ENCODE results near the gene ABCB9. TPM values are rescaled to one million over a fixed set of nuclear protein-coding genes. Genes with fewer than 3 reads are reported as not detected.

The ABCB9 gene
- total and polyA plus RNA-seq, 4 donors: 2.7 to 7.5 (median 4.8) TPM

- Histone ChIP-seq H3K27ac (ENCODE audit: low read depth in 1 of 2, low read length in 1 of 2) (no peak overlapping the region), H3K4me1 (ENCODE audit: control insufficient read depth in 5 of 5, insufficient read depth in 5 of 5, low read length in 5 of 5) (peaks cover 0 to 16% (median 5%) of the 10 kb centered on the region in 5 donors), H3K9ac (ENCODE audit: insufficient read depth in 1 of 2, low read length in 2 of 2) (no peak overlapping the region), H3K36me3 (ENCODE audit: control insufficient read depth in 4 of 4, insufficient read depth in 4 of 4, low read length in 4 of 4) (peaks cover 0 to 7% (median 0%) of the 10 kb centered on the region in 4 donors), H3K27me3 (ENCODE audit: control insufficient read depth in 3 of 3, insufficient read depth in 3 of 3, low read length in 2 of 3) (no peaks in the 10 kb centered on the region), H3K9me3 (ENCODE audit: control insufficient read depth in 4 of 4, insufficient read depth in 3 of 4, low read length in 3 of 4) (no peaks in the 10 kb centered on the region), H3K4me3 (no peak overlapping the region)
- no peak for TF ChIP-seq CTCF (IDR thresholded peaks at IDR 0.05; ENCODE audit: control extremely low read depth, extremely low read depth)
- no peak for DNase-seq
- ATAC-seq (ENCODE audit: insufficient read depth, low FRiP score): no peak
- WGBS, 2 donors: 95 to 96% methylated on average over 33 to 35 of the region's 35 CpGs
Observed at GRCh38 chr12:122959566-122960192, 6.6 kb downstream of the ABCB9 start.

GRCh38 chr12:122958198-122958888, 7.9 kb downstream of the ABCB9 start:
- no peak overlapping the region for H3K4me3 ChIP-seq
- ATAC-seq (ENCODE audit: insufficient read depth, low FRiP score) (no peak), DNase-seq (no peak)
- peaks cover 0 to 6% (median 3%) of the 10 kb centered on the region in 5 donors for H3K4me1 ChIP-seq (ENCODE audit: control insufficient read depth in 5 of 5, insufficient read depth in 5 of 5, low read length in 5 of 5)
- no peak overlapping the region for H3K27ac ChIP-seq (ENCODE audit: low read depth in 1 of 2, low read length in 1 of 2)
- TF ChIP-seq CTCF (IDR thresholded peaks at IDR 0.05; ENCODE audit: control extremely low read depth, extremely low read depth): no peak
- no peaks in the 10 kb centered on the region for H3K27me3 ChIP-seq (ENCODE audit: control insufficient read depth in 3 of 3, insufficient read depth in 3 of 3, low read length in 2 of 3)
- H3K9ac ChIP-seq (ENCODE audit: insufficient read depth in 1 of 2, low read length in 2 of 2): no peak overlapping the region
- 83 to 84% methylated on average over 5 of the region's 5 CpGs for WGBS, 2 donors
- peaks cover 0 to 7% (median 0%) of the 10 kb centered on the region in 4 donors for H3K36me3 ChIP-seq (ENCODE audit: control insufficient read depth in 4 of 4, insufficient read depth in 4 of 4, low read length in 4 of 4)
- no peaks in the 10 kb centered on the region for H3K9me3 ChIP-seq (ENCODE audit: control insufficient read depth in 4 of 4, insufficient read depth in 3 of 4, low read length in 3 of 4)

GRCh38 chr12:122956035-122956434, 10.2 kb downstream of the ABCB9 start:
- no peak for ATAC-seq (ENCODE audit: insufficient read depth, low FRiP score)
- no peak for TF ChIP-seq CTCF (IDR thresholded peaks at IDR 0.05; ENCODE audit: control extremely low read depth, extremely low read depth)
- no peak overlapping the region for H3K4me3 ChIP-seq
- H3K4me1 ChIP-seq (ENCODE audit: control insufficient read depth in 5 of 5, insufficient read depth in 5 of 5, low read length in 5 of 5): no peaks in the 10 kb centered on the region
- no peaks in the 10 kb centered on the region for H3K27me3 ChIP-seq (ENCODE audit: control insufficient read depth in 3 of 3, insufficient read depth in 3 of 3, low read length in 2 of 3)
- WGBS, 2 donors: 89 to 90% methylated on average over 2 of the region's 2 CpGs
- H3K9me3 ChIP-seq (ENCODE audit: control insufficient read depth in 4 of 4, insufficient read depth in 3 of 4, low read length in 3 of 4): no peaks in the 10 kb centered on the region
- no peak for DNase-seq
- no peak overlapping the region for H3K27ac ChIP-seq (ENCODE audit: low read depth in 1 of 2, low read length in 1 of 2)
- H3K9ac ChIP-seq (ENCODE audit: insufficient read depth in 1 of 2, low read length in 2 of 2): no peak overlapping the region
- peaks cover 0 to 7% (median 0%) of the 10 kb centered on the region in 4 donors for H3K36me3 ChIP-seq (ENCODE audit: control insufficient read depth in 4 of 4, insufficient read depth in 4 of 4, low read length in 4 of 4)

Measured in lung (tissue), 12 donors.